Testis (tissue), 3 donors: ENCODE measurements around the gene CPNE6. TPM values are rescaled to one million over a fixed set of nuclear protein-coding genes. Genes with fewer than 3 reads are reported as not detected.

Experiments used
- DNase-seq: peaks from one replicate; pipeline ENCODE4 v3.0.0-alpha.2; 2019
- H3K27ac ChIP-seq, 2 donors: fragments of 200-600 bp; sonication (generic); one replicate each; pipeline ENCODE4 v1.5.1; 2019
- H3K27me3 ChIP-seq: fragments of 200-600 bp; sonication (generic); one replicate; pipeline ENCODE4 v1.5.1; 2019
- H3K36me3 ChIP-seq: fragments of 200-600 bp; sonication (generic); one replicate; pipeline ENCODE4 v1.5.1; 2017; ENCODE audit warnings: low read depth; ENCODE audit errors: missing control alignments
- H3K4me1 ChIP-seq: fragments of 200-600 bp; sonication (generic); one replicate; pipeline ENCODE4 v1.5.1; 2019
- H3K4me3 ChIP-seq, 2 donors: fragments of 200-600 bp; sonication (generic); one replicate each; pipeline ENCODE4 v1.5.1; 2017 to 2019
- H3K9me3 ChIP-seq: fragments of 200-600 bp; sonication (generic); one replicate; pipeline ENCODE4 v1.5.1; 2017
- POLR2A ChIP-seq: fragments of 450-650 bp; IDR thresholded peaks from one replicate; pipeline ENCODE4 v1.6.1; 2017; ENCODE audit warnings: antibody characterized with exemption, mild to moderate bottlenecking, moderate library complexity
- WGBS, 2 donors: methylation state at CpG; one replicate each; pipeline ENCODE4 v1.1.5; 2018; 5-methylcytosine and 5-hydroxymethylcytosine counted together
- intact Hi-C: fragments of 100-400 bp; cut with DNase I; formaldehyde crosslinking; loops from one replicate; pipeline ENCODE4 v1.15.1; 2023; ENCODE audit warnings: low total_unique reads
- polyA plus RNA-seq: library from polyadenylated mRNA; stranded (reverse); fragments of 350-450 nt; fragmentation: Illumina TruSeq; extraction: RNeasy Lipid Tissue Mini Kit (QIAGEN cat#74804); gene quantifications from one replicate; pipeline ENCODE4 v1.2.3, GENCODE V29; 2014; ENCODE audit warnings: low read depth, low replicate concordance; ENCODE audit not compliant: insufficient read depth
- total RNA-seq, 2 donors: library from RNA; depleted of rRNA; stranded (reverse); fragments of >200 nt; gene quantifications; one replicate each; pipeline ENCODE4 v1.2.3, GENCODE V29; 2016
- TF ChIP-seq, protein P1 (sequence below), 3 experiments: fragments of 450-650 bp in 2 of 3; fragments of 200-600 bp in 1 of 3; sonication (generic) in 1 of 3; IDR thresholded peaks; one replicate each; pipeline ENCODE4 v1.5.1; 2016 to 2019; ENCODE audit warnings: antibody characterized with exemption in 3 of 3, mild to moderate bottlenecking in 2 of 3, moderate library complexity in 1 of 3

CPNE6 gene
- total and polyA plus RNA-seq, 3 donors from 2014 or later = 0.12 to 5.7 (median 0.71) TPM

DNA sequence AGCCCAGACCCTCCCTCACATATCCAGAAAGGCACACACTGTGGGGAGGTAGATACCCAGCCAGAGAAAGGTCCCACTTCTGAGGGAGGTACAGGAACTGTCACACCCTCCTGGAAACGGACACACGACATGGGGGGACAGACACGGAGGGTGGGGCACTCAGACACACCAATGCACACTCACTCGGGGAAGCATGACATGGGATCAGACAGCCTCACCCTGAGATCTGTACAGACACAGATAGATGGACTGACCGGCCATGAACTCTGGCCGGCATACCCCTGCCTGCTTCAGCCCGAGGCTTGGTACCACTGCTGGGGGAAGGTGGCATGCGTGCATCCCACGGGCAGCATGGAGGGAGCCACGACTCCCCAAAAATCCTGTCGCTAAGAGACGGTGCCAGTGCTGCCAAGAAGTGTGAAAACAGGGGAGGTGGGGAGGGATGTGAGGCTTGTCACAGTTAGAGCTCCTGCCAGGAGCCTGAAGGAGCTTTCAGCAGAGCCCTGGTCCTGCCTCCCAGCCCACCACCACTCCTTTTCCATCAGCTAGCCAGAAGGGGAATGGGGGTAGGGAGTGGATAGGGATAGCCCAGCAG lies 571 bp downstream of the CPNE6 start:
- no peaks in the 10 kb centered on the region for H3K36me3 ChIP-seq
- no peaks in the 10 kb centered on the region for H3K27me3 ChIP-seq
- no peak overlapping the region for H3K27ac ChIP-seq
- no peak for TF ChIP-seq POLR2A
- TF ChIP-seq, protein P1, sequence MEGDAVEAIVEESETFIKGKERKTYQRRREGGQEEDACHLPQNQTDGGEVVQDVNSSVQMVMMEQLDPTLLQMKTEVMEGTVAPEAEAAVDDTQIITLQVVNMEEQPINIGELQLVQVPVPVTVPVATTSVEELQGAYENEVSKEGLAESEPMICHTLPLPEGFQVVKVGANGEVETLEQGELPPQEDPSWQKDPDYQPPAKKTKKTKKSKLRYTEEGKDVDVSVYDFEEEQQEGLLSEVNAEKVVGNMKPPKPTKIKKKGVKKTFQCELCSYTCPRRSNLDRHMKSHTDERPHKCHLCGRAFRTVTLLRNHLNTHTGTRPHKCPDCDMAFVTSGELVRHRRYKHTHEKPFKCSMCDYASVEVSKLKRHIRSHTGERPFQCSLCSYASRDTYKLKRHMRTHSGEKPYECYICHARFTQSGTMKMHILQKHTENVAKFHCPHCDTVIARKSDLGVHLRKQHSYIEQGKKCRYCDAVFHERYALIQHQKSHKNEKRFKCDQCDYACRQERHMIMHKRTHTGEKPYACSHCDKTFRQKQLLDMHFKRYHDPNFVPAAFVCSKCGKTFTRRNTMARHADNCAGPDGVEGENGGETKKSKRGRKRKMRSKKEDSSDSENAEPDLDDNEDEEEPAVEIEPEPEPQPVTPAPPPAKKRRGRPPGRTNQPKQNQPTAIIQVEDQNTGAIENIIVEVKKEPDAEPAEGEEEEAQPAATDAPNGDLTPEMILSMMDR (IDR thresholded peaks at IDR 0.05) = no peak
- H3K4me3 ChIP-seq = no peak overlapping the region
- no peaks in the 10 kb centered on the region for H3K9me3 ChIP-seq
- WGBS, 2 donors = 63% methylated on average over 12 of the region's 12 CpGs; no CpG with 5 or more reads in 1 of the 2 donors
- DNase-seq = no peak
- H3K4me1 ChIP-seq = no peaks in the 10 kb centered on the region
- intact Hi-C loops = no loop called here

DNA sequence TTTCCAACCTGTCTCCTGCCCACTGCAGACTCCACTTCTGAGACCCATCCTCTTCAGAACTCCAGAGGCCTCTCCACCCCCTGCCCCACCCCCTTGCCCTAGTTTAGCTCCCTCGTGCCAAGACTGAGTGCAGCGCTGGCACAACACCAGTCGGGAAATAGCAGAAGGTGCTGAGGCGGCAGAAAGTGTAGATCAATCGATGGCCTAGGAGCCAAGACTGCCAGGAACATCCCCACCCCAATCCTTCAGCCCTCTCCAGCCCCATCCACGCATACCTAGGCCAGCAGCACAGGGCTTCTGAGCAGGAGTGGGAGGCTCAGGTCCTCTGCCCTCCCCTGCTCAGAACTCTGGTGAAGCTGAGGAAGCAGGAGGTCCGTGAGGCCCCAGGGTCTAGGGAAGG lies 1.1 kb downstream of the CPNE6 start:
- no peak for DNase-seq
- 69 to 72% methylated on average over 6 to 7 of the region's 7 CpGs for whole genome bisulfite sequencing, 2 donors
- H3K4me3 ChIP-seq = no peak overlapping the region
- no peaks in the 10 kb centered on the region for H3K36me3 ChIP-seq
- H3K9me3 ChIP-seq = no peaks in the 10 kb centered on the region
- H3K27ac ChIP-seq = no peak overlapping the region
- intact Hi-C loops = no loop called here
- no peaks in the 10 kb centered on the region for H3K27me3 ChIP-seq
- no peak for TF ChIP-seq POLR2A
- TF ChIP-seq, protein P1 (IDR thresholded peaks at IDR 0.05) = no peak
- no peaks in the 10 kb centered on the region for H3K4me1 ChIP-seq

DNA sequence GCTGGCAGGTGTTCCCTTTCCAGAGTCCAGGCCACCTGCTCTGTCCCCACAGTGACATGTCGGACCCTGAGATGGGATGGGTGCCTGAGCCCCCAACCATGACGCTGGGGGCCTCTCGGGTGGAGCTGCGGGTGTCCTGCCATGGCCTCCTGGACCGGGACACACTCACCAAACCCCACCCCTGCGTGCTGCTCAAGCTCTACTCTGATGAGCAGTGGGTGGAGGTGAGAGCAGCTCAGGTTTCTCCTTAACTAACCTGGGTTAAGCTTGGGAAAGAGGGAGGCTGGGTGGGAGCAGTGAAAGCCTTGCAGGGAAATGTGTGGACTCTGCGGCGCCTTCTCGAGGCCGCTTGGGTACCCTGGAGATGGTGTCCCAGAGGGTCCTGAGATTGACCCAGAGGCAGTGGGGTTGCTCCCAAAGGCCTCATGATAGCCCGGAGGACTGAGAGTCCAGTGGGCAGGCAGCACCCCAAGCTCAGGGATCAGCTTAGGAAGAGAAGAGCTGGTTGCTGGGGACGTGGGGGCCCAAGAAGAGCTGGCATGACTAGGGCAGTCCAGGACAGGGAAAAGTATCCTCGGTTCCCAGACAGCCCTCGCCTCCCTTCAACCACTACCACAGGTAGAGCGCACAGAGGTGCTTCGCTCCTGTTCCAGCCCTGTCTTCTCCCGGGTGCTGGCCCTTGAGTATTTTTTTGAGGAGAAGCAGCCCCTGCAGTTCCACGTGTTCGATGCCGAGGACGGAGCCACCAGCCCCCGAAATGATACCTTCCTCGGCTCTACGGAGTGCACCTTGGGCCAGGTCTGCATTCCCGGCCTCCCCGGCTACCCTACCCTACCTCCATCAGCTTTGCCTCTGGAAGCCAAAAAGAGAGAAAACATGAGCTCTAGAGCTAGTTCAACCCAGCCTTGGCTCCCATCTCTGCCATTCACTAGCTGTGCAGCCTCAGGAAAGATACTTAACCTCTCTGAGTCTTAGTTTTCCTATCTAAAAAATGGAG lies 1.8 kb downstream of the CPNE6 start:
- no peaks in the 10 kb centered on the region for H3K4me1 ChIP-seq
- no peaks in the 10 kb centered on the region for H3K27me3 ChIP-seq
- intact Hi-C loops = no loop called here
- WGBS, 2 donors = 88 to 90% methylated on average over 20 to 26 of the region's 26 CpGs
- no peak overlapping the region for H3K27ac ChIP-seq
- H3K9me3 ChIP-seq = no peaks in the 10 kb centered on the region
- H3K4me3 ChIP-seq = no peak overlapping the region
- no peak for TF ChIP-seq POLR2A
- TF ChIP-seq, protein P1 (IDR thresholded peaks at IDR 0.05) = no peak
- H3K36me3 ChIP-seq = no peaks in the 10 kb centered on the region
- DNase-seq = no peak

DNA sequence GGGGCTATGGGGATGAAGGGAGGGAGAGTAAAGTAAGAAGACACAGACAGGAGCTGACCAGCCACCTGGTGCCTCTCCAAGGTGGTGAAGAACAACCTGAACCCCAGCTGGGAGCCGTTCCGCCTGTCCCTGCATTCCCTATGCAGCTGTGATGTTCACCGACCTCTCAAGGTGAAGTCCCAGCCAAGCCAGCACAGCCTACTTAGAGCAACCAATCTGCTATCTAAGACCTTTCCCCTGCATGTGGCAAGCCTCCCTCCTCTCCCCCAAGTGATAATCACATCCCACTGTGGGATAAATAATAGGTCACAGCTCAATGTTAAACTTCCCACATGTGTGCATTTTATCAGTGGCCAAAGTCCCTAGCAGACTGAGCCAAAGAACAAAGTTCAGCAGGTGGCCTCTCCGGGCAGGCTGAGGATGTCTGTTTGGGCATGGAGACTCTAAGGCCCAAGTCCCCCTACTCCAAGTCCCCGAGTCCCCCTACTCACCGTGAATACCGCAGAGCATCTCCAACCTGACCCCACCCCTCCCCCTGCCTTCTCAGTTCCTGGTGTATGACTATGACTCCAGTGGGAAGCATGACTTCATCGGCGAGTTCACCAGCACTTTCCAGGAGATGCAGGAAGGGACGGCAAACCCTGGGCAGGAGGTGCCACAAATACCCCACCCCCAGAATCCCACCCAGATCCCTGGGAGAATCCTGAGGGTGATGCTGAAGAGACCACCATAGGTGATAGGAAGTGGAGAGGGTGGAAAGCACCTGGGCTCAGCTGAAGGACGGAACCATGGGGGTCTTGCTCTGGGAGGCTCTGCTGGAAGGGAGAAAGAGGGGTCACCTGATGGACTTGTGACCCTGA lies 3.5 kb downstream of the CPNE6 start:
- no peak for DNase-seq
- Histone ChIP-seq H3K4me3 (no peak overlapping the region), H3K27ac (no peak overlapping the region), H3K9me3 (no peaks in the 10 kb centered on the region), H3K36me3 (no peaks in the 10 kb centered on the region), H3K4me1 (no peaks in the 10 kb centered on the region), H3K27me3 (no peaks in the 10 kb centered on the region)
- WGBS, 2 donors = 75 to 78% methylated on average over 8 to 11 of the region's 11 CpGs
- TF ChIP-seq, protein P1 (IDR thresholded peaks at IDR 0.05) = no peak
- TF ChIP-seq POLR2A = no peak
- intact Hi-C loops = no loop called here
